Measurements from ENCODE around the gene CRTC3. TPM values are rescaled to one million over a fixed set of nuclear protein-coding genes. Genes with fewer than 3 reads are reported as not detected.
A peak's percentile ranks its signal among the peaks of the same experiment; 100 is the strongest.
"Not testable (repeated sequence)": the region's sequence is repeated elsewhere in the genome, so short reads cannot be mapped to it uniquely, and the experiment has no call there.

Gene CRTC3
- total RNA-seq, 2 experiments from 2014 or later = 27.1 to 28.7 TPM

DNA sequence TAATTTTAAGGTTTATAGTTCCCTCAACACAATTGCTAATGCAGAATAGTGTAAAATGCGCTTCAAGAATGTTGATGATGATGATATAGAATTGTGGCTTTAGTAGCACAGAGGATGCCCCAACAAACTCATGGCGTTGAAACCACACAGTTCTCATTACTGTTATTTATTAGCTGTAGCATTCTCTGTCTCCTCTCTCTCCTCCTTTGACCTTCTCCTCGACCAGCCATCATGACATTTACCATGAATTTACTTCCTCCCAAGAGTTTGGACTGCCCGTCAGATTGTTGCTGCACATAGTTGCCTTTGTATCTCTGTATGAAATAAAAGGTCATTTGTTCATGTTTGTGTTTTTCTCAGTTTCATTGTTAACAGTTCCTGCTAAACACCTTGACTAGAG, 27.8 kb upstream of the CRTC3 start:
- Mint-ChIP-seq H3K27ac (no peak overlapping the region), H3K36me3 (ENCODE audit: low read depth) (peaks cover 22% of the 10 kb centered on the region), H3K9me3 (no peaks in the 10 kb centered on the region), H3K27me3 (no peaks in the 10 kb centered on the region), H3K4me1 (ENCODE audit: low read depth) (no peaks in the 10 kb centered on the region), H3K4me3 (no peak overlapping the region)
- DNase-seq (no peak), ATAC-seq (no peak)
- ChIA-PET CTCF (no interaction called here), POLR2A (interaction anchor here (0.9 kb wide), 1 partner anchor 16 kb away, joined by 3 read pairs; no protein-coding TSS in a partner anchor)
- intact Hi-C loops (cut with micrococcal nuclease) = no loop called here
- TF ChIP-seq, protein P1, sequence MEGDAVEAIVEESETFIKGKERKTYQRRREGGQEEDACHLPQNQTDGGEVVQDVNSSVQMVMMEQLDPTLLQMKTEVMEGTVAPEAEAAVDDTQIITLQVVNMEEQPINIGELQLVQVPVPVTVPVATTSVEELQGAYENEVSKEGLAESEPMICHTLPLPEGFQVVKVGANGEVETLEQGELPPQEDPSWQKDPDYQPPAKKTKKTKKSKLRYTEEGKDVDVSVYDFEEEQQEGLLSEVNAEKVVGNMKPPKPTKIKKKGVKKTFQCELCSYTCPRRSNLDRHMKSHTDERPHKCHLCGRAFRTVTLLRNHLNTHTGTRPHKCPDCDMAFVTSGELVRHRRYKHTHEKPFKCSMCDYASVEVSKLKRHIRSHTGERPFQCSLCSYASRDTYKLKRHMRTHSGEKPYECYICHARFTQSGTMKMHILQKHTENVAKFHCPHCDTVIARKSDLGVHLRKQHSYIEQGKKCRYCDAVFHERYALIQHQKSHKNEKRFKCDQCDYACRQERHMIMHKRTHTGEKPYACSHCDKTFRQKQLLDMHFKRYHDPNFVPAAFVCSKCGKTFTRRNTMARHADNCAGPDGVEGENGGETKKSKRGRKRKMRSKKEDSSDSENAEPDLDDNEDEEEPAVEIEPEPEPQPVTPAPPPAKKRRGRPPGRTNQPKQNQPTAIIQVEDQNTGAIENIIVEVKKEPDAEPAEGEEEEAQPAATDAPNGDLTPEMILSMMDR (IDR thresholded peaks at IDR 0.05) = no peak

DNA sequence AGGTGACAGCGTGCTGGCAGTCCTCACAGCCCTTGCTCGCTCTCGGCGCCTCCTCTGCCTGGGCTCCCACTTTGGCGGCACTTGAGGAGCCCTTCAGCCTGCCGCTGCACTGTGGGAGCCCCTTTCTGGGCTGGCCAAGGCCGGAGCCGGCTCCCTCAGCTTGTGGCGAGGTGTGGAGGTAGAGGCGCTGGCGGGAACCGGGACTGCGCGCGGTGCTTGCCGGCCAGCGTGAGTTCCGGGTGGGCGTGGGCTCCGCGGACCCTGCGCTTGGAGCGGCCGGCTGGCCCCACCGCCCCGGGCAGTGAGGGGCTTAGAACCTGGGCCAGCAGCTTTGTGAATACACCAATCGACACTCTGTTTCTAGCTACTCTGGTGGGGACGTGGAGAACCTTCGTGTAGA, 18.9 kb upstream of the CRTC3 start:
- H3K27ac Mint-ChIP-seq = peak overlapping the region; percentile 60
- CTCF ChIA-PET = interaction anchor here (0.9 to 3.3 kb wide), 3 partner anchors 13 to 191 kb away, joined by 3 to 16 read pairs (median 4); no protein-coding TSS in a partner anchor

DNA sequence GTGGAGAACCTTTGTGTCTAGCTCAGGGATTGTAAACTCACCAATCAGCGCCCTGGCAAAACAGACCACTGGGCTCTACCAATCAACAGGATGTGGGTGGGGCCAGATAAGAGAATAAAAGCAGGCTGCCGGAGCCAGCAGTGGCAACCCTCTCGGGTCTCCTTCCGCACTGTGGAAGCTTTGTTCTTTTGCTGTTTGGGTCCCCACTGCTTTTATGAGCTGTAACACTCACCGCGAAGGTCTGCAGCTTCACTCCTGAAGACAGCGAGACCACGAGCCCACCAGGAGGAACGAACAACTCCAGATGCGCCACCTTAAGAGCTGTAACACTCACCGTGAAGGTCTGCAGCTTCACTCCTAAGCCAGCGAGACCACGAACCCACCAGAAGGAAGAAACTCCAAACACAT, 18.5 kb upstream of the CRTC3 start:
- POLR2A ChIA-PET = interaction anchor here (0.9 kb wide), 1 partner anchor 150 kb away, joined by 3 read pairs; no protein-coding TSS in a partner anchor
- not testable (repeated sequence) for H3K9me3 Mint-ChIP-seq; H3K27me3 Mint-ChIP-seq; H3K36me3 Mint-ChIP-seq (ENCODE audit: low read depth); H3K4me1 Mint-ChIP-seq (ENCODE audit: low read depth)
- intact Hi-C loops (cut with micrococcal nuclease) = loop anchor here (5.0 kb wide), 1 partner anchor 51 kb away; no protein-coding TSS in a partner anchor
- ATAC-seq (peak; percentile 47), DNase-seq (peak; percentile 53)
- peak overlapping the region; percentile 60 for H3K27ac Mint-ChIP-seq
- peak overlapping the region; percentile 62 for H3K4me3 Mint-ChIP-seq
- CTCF ChIA-PET = interaction anchor here (0.9 to 3.3 kb wide), 5 partner anchors 13 to 218 kb away, joined by 3 to 16 read pairs (median 3); no protein-coding TSS in a partner anchor

More for the DNA sequence above, 18.9 kb upstream of the CRTC3 start:
- H3K4me3 Mint-ChIP-seq = peak overlapping the region; percentile 62
- not testable (repeated sequence) for DNase-seq; H3K9me3 Mint-ChIP-seq; H3K36me3 Mint-ChIP-seq (ENCODE audit: low read depth); H3K4me1 Mint-ChIP-seq (ENCODE audit: low read depth); H3K27me3 Mint-ChIP-seq
- ATAC-seq = peak; percentile 17
- POLR2A ChIA-PET = interaction anchor here (0.7 to 1.0 kb wide), 3 partner anchors 12 to 149 kb away, joined by 3 read pairs; no protein-coding TSS in a partner anchor
- intact Hi-C loops (cut with micrococcal nuclease) = loop anchor here (5.0 kb wide), 1 partner anchor 52 kb away; no protein-coding TSS in a partner anchor

DNA sequence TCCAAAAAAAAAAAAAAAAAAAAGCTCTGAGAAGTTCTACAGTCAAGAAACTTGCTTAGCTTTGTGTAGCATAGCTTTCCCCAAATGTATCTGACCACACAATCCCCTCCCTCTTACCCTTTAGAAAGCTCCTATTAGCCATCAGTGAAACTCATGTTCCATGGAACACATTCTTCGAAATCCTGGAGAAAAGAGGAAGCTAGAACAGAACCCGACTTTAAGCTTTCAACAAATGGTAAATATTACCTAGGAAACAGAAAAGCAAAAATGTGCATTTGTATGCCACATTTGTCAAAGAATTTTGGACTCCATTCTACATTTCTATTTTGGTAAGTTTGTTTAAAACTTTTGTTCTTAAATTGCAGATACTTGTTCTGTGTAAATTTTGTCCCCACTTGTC, 17.4 kb upstream of the CRTC3 start:
- ChIA-PET POLR2A (no interaction called here), CTCF (interaction anchor here (0.7 to 3.3 kb wide), 6 partner anchors 9 to 374 kb away, joined by 3 to 16 read pairs (median 4); no protein-coding TSS in a partner anchor)
- ATAC-seq = no peak
- Mint-ChIP-seq H3K36me3 (ENCODE audit: low read depth) (peaks cover 3% of the 10 kb centered on the region), H3K27ac (no peak overlapping the region), H3K27me3 (no peaks in the 10 kb centered on the region), H3K9me3 (peaks cover 3% of the 10 kb centered on the region), H3K4me1 (ENCODE audit: low read depth) (peaks cover 11% of the 10 kb centered on the region), H3K4me3 (no peak overlapping the region)
- TF ChIP-seq, protein P1 (IDR thresholded peaks at IDR 0.05) = no peak
- DNase-seq = no peak
- intact Hi-C loops (cut with micrococcal nuclease) = loop anchor here (5.0 kb wide), 1 partner anchor 50 kb away; no protein-coding TSS in a partner anchor

DNA sequence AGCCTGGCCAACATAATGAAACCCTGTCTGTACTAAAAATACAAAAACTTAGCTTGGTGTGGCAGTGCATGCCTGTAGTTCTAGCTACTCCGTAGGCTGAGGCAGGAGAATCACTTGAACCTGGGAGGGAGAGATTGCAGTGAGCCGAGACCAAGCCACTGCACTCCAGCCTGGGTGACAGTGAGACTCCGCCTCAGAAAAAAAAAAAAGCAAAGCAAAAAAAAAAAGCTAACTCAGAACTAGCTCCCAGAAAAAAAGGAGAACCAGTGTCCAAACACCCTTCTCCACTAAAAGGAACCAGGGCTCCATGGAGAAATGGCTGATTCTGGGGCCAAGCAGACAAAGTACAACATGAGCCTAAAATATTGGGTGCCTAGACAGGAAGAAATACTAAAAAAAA, 16.7 kb upstream of the CRTC3 start:
- Mint-ChIP-seq H3K9me3 (peaks cover 3% of the 10 kb centered on the region), H3K4me1 (ENCODE audit: low read depth) (peaks cover 11% of the 10 kb centered on the region), H3K27ac (no peak overlapping the region), H3K4me3 (no peak overlapping the region), H3K27me3 (no peaks in the 10 kb centered on the region), H3K36me3 (ENCODE audit: low read depth) (peaks cover 3% of the 10 kb centered on the region)
- ChIA-PET POLR2A (interaction anchor here (0.6 to 1.5 kb wide), 2 partner anchors 125 to 321 kb away, joined by 3 read pairs; partner anchors contain the start of gene IQGAP1), CTCF (interaction anchor here (1.3 to 3.3 kb wide), 4 partner anchors 13 to 373 kb away, joined by 4 to 16 read pairs (median 6); no protein-coding TSS in a partner anchor)
- intact Hi-C loops (cut with micrococcal nuclease) = loop anchor here (5.0 kb wide), 1 partner anchor 49 kb away; no protein-coding TSS in a partner anchor
- TF ChIP-seq, protein P1 (IDR thresholded peaks at IDR 0.05) = no peak
- no peak for ATAC-seq
- DNase-seq = no peak

DNA sequence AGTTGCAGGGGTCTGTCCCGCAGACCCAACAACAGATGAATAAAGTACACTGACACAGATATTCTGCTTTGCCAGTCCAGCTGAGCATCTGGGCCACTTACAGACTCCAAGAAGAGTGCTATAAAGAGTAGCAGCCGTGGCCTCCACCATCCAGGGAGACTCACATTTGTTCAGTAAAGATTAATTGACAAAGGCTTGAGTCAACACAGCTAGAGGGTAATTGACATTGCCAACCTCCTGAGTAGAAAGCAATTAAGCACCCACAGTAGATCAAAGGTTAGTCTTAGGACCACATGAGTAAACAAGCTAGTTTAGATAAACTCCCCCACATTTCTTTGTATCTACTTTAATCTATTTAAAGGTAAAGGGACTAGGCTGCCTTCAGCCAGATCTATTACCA, 16.3 kb upstream of the CRTC3 start:
- CTCF ChIA-PET = interaction anchor here (1.6 to 3.3 kb wide), 3 partner anchors 13 to 194 kb away, joined by 4 to 16 read pairs (median 7); no protein-coding TSS in a partner anchor

DNA sequence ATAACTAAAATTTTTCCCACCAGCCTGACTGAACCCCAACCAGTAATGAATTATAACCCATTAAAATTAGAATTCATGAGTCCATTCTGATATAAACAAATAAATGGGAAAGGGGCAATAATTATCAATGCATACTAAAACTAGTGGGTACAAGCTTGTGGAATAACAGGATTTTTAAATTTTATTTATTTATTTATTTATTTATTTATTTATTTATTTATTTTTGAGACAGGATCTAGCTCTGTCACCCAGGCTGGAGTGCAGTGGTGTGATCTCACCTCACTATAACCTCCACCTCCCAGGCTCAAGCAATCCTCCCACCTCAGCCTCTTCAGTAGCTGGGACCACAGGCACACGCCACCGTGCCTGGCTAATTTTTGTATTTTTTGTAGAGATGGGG, 15.8 kb upstream of the CRTC3 start:
- H3K36me3 Mint-ChIP-seq (ENCODE audit: low read depth); DNase-seq; H3K27ac Mint-ChIP-seq; H3K27me3 Mint-ChIP-seq; ATAC-seq; H3K9me3 Mint-ChIP-seq; H3K4me3 Mint-ChIP-seq: not testable (repeated sequence)
- intact Hi-C loops (cut with micrococcal nuclease) = loop anchor here (5.0 kb wide), 1 partner anchor 48 kb away; no protein-coding TSS in a partner anchor
- ChIA-PET POLR2A (interaction anchor here (1.5 kb wide), 1 partner anchor 125 kb away, joined by 3 read pairs; the partner anchor contains the start of gene IQGAP1), CTCF (interaction anchor here (1.1 to 3.1 kb wide), 3 partner anchors 14 to 194 kb away, joined by 3 to 7 read pairs (median 4); no protein-coding TSS in a partner anchor)
- peaks cover 11% of the 10 kb centered on the region for H3K4me1 Mint-ChIP-seq (ENCODE audit: low read depth)

More for the DNA sequence above, 16.3 kb upstream of the CRTC3 start:
- no peaks in the 10 kb centered on the region for H3K27me3 Mint-ChIP-seq
- H3K27ac Mint-ChIP-seq = no peak overlapping the region
- H3K4me3 Mint-ChIP-seq = no peak overlapping the region
- H3K36me3 Mint-ChIP-seq (ENCODE audit: low read depth) = peaks cover 3% of the 10 kb centered on the region
- TF ChIP-seq, protein P1 (IDR thresholded peaks at IDR 0.05) = no peak
- ATAC-seq = no peak
- DNase-seq = no peak
- POLR2A ChIA-PET = interaction anchor here (1.5 kb wide), 1 partner anchor 125 kb away, joined by 3 read pairs; the partner anchor contains the start of gene IQGAP1
- H3K4me1 Mint-ChIP-seq (ENCODE audit: low read depth) = peaks cover 11% of the 10 kb centered on the region
- peaks cover 3% of the 10 kb centered on the region for H3K9me3 Mint-ChIP-seq
- intact Hi-C loops (cut with micrococcal nuclease) = loop anchor here (5.0 kb wide), 1 partner anchor 49 kb away; no protein-coding TSS in a partner anchor

Measured in activated CD8-positive, alpha-beta T cell treated with anti-CD3 and anti-CD28 coated beads for 36 hours (primary cell).